Neural cell (in vitro differentiated cells): ENCODE data around the gene UBE3A. TPM values are rescaled to one million over a fixed set of nuclear protein-coding genes. Genes with fewer than 3 reads are reported as not detected.
A peak's percentile ranks its signal among the peaks of the same experiment; 100 is the strongest.

ENCODE experiments used
- H2AFZ ChIP-seq: fragments of 200-600, 300-800 bp; sonication (generic), shearing (Covaris generic); 2 replicates; pipeline ENCODE4 v1.6.0; 2014; ENCODE audit warnings: low read depth, mild to moderate bottlenecking, antibody characterized with exemption, low read length, moderate library complexity
- H3F3A ChIP-seq: fragments of 200-600 bp; shearing (Covaris generic); 2 replicates; pipeline ENCODE4 v1.6.1; 2016; ENCODE audit warnings: mild to moderate bottlenecking, moderate library complexity, mixed read lengths, antibody characterized with exemption, low read length; ENCODE audit not compliant: insufficient read depth, poor library complexity, severe bottlenecking
- H3K27ac ChIP-seq: fragments of 200-600, 300-800 bp; sonication (generic), shearing (Covaris generic); 2 replicates; pipeline ENCODE4 v1.5.1; 2014; ENCODE audit warnings: mild to moderate bottlenecking, low read length, moderate library complexity
- H3K27me3 ChIP-seq: fragments of 300-800, 200-600 bp; sonication (generic), shearing (Covaris generic); 2 replicates; pipeline ENCODE4 v1.6.0; 2014; ENCODE audit warnings: mild to moderate bottlenecking, low read depth, low read length, moderate library complexity; ENCODE audit not compliant: insufficient read depth
- H3K36me3 ChIP-seq: fragments of 300-800, 200-600 bp; sonication (generic), shearing (Covaris generic); 2 replicates; pipeline ENCODE4 v1.5.1; 2014; ENCODE audit warnings: mild to moderate bottlenecking, antibody characterized with exemption, low read length, moderate library complexity; ENCODE audit not compliant: insufficient read depth
- H3K4me2 ChIP-seq: fragments of 300-800, 200-600 bp; sonication (generic), shearing (Covaris generic); 2 replicates; pipeline ENCODE4 v1.6.0; 2014; ENCODE audit warnings: mild to moderate bottlenecking, low read length
- H3K4me3 ChIP-seq: fragments of 300-800, 200-600 bp; sonication (generic), shearing (Covaris generic); 2 replicates; pipeline ENCODE4 v1.5.1; 2014; ENCODE audit warnings: mild to moderate bottlenecking, low read length, moderate library complexity
- H3K79me2 ChIP-seq: fragments of 200-600 bp; shearing (Covaris generic); replicated peaks from 2 replicates; pipeline ENCODE4 v1.6.0; 2014; ENCODE audit warnings: mild to moderate bottlenecking, low read length, moderate library complexity; ENCODE audit not compliant: insufficient read depth
- H3K9ac ChIP-seq: fragments of 300-800, 200-600 bp; sonication (generic), shearing (Covaris generic); 2 replicates; pipeline ENCODE4 v1.6.1; 2016; ENCODE audit warnings: mild to moderate bottlenecking, low read length, mixed read lengths
- H3K9me2 ChIP-seq: fragments of 200-600 bp; shearing (Covaris generic); 2 replicates; pipeline ENCODE4 v1.6.1; 2016; ENCODE audit warnings: mild to moderate bottlenecking, low read length, mixed read lengths; ENCODE audit not compliant: insufficient read depth
- H3K9me3 ChIP-seq: fragments of 200-600, 300-800 bp; sonication (generic), shearing (Covaris generic); 2 replicates; pipeline ENCODE4 v1.6.1; 2016; ENCODE audit warnings: mild to moderate bottlenecking, mixed run types, low read length, moderate library complexity, mixed read lengths
- H4K20me1 ChIP-seq: fragments of 200-600 bp; shearing (Covaris generic); 2 replicates; pipeline ENCODE4 v1.6.1; 2016; ENCODE audit warnings: mild to moderate bottlenecking, mixed run types; ENCODE audit not compliant: insufficient read depth
- CTCF ChIP-seq: fragments of 450-650 bp; IDR thresholded peaks from 2 replicates; pipeline ENCODE4 v1.5.1; 2014; ENCODE audit warnings: antibody characterized with exemption, mild to moderate bottlenecking, moderate library complexity; ENCODE audit not compliant: poor library complexity, severe bottlenecking
- EP300 ChIP-seq: fragments of 450-650 bp; conservative IDR thresholded peaks from 2 replicates; pipeline ENCODE4 v1.6.1; 2014; ENCODE audit warnings: antibody characterized with exemption, mild to moderate bottlenecking, moderate library complexity; ENCODE audit not compliant: poor library complexity, severe bottlenecking
- EZH2 ChIP-seq: fragments of 200-600, 300-800 bp; shearing (Covaris generic), sonication (generic); IDR thresholded peaks from 2 replicates; pipeline ENCODE4 v1.6.1; 2014; ENCODE audit warnings: antibody characterized with exemption, low read length, borderline replicate concordance, mild to moderate bottlenecking; ENCODE audit not compliant: insufficient read depth, poor library complexity, severe bottlenecking
- MXI1 ChIP-seq: fragments of 450-650 bp; conservative IDR thresholded peaks from 2 replicates; pipeline ENCODE4 v1.6.1; 2014; ENCODE audit warnings: antibody characterized with exemption, mild to moderate bottlenecking; ENCODE audit not compliant: poor library complexity, severe bottlenecking
- POLR2AphosphoS5 ChIP-seq: IDR thresholded peaks from 2 replicates; pipeline ENCODE4 v1.6.1; 2012
- RAD21 ChIP-seq: fragments of 450-650 bp; conservative IDR thresholded peaks from 2 replicates; pipeline ENCODE4 v1.6.1; 2014; ENCODE audit warnings: antibody characterized with exemption, mild to moderate bottlenecking, moderate library complexity
- REST ChIP-seq: IDR thresholded peaks from 2 replicates; pipeline ENCODE4 v1.6.1; 2012; ENCODE audit warnings: borderline replicate concordance
- SMC3 ChIP-seq: fragments of 450-650 bp; conservative IDR thresholded peaks from 2 replicates; pipeline ENCODE4 v1.6.1; 2014; ENCODE audit warnings: antibody characterized with exemption, mild to moderate bottlenecking, moderate library complexity; ENCODE audit not compliant: poor library complexity
- TAF1 ChIP-seq: IDR thresholded peaks from 2 replicates; pipeline ENCODE4 v1.6.1; 2012; ENCODE audit warnings: low read depth
- polyA minus RNA-seq: library from RNA; depleted of rRNA, polyadenylated mRNA; stranded (reverse); fragments of >200 nt; gene quantifications from 2 replicates; pipeline ENCODE4 v1.2.3, GENCODE V29; 2014
- polyA plus RNA-seq: library from polyadenylated mRNA; depleted of rRNA; stranded (reverse); fragments of >200 nt; gene quantifications from 2 replicates; pipeline ENCODE4 v1.2.3, GENCODE V29; 2014

UBE3A gene
- polyA plus RNA-seq = 82.8 and 98.5 TPM in 2 replicates
- polyA minus RNA-seq = 208 and 228 TPM in 2 replicates

- Histone ChIP-seq H3K36me3 (no peaks in the 10 kb centered on the region), H3K9ac (peak within 1 kb of the TSS; percentile 94), H3F3A (no peaks in the 10 kb centered on the region), H3K27ac (peak within 1 kb of the TSS; percentile 91), H2AFZ (peak within 1 kb of the TSS; percentile 84), H3K9me2 (no peaks in the 10 kb centered on the region), H3K4me3 (peak within 1 kb of the TSS; percentile 77), H3K79me2 (peaks cover 43% of the 10 kb centered on the region), H3K9me3 (no peaks in the 10 kb centered on the region), H3K27me3 (no peaks in the 10 kb centered on the region), H3K4me2 (peak within 1 kb of the TSS; percentile 66), H4K20me1 (peaks cover 9% of the 10 kb centered on the region)
- peak; percentile 81 for TF ChIP-seq REST
- TF ChIP-seq SMC3 = peak; percentile 34
- peak; percentile 96 for TF ChIP-seq POLR2AphosphoS5
- TF ChIP-seq EP300 = peak; percentile 51
- no peak for TF ChIP-seq EZH2
- peak; percentile 55 for TF ChIP-seq CTCF
- peak; percentile 80 for TF ChIP-seq TAF1
- TF ChIP-seq MXI1 = peak; percentile 54
- no peak for TF ChIP-seq RAD21
Measured at GRCh38 chr15:25438601-25439368, at the start of gene UBE3A. UBE3A (minus strand) TSS chr15:25439024; CDS start chr15:25409107, 29,917 bp downstream.

- H3K9me3 ChIP-seq = no peaks in the 10 kb centered on the region
- no peaks in the 10 kb centered on the region for H3K27me3 ChIP-seq
- no peak overlapping the region for H3K4me3 ChIP-seq
- no peaks in the 10 kb centered on the region for H3K36me3 ChIP-seq
- TF ChIP-seq EZH2 (no peak), TAF1 (no peak), REST (no peak), CTCF (no peak), POLR2AphosphoS5 (no peak), RAD21 (no peak), MXI1 (no peak), EP300 (no peak), SMC3 (no peak)
- no peak overlapping the region for H3K27ac ChIP-seq
- no peaks in the 10 kb centered on the region for H4K20me1 ChIP-seq
- no peak overlapping the region for H3K4me2 ChIP-seq
- H3K9me2 ChIP-seq = no peaks in the 10 kb centered on the region
- no peaks in the 10 kb centered on the region for H3F3A ChIP-seq
- no peak overlapping the region for H2AFZ ChIP-seq
- no peaks in the 10 kb centered on the region for H3K79me2 ChIP-seq
- no peak overlapping the region for H3K9ac ChIP-seq
Measured at GRCh38 chr15:25487226-25487884, 48.5 kb upstream of the UBE3A start.
